ENCODE data around the gene TGFBR3. TPM values are rescaled to one million over a fixed set of nuclear protein-coding genes. Genes with fewer than 3 reads are reported as not detected.

Gene TGFBR3
- total and polyA plus RNA-seq, 2 of the 8 experiments (the other 6 are each of a cell fraction or from before 2014, with no cell fraction given), result 2.0 to 6.1 TPM

GRCh38 chr1:91753878-91754277 lies 132.1 kb downstream of the TGFBR3 start:
- 85% methylated on average over 3 of the region's 3 CpGs; no CpG with 5 or more reads in 1 of the 2 experiments for WGBS, 2 experiments (ENCODE audit: extremely low coverage in 1 of 2, insufficient coverage in 1 of 2, insufficient read length in 1 of 2, insufficient replicate concordance in 2 of 2, low coverage in 1 of 2, low lambda C conversion rate in 2 of 2, missing lambda C conversion rate in 1 of 2)
- H4K20me1 ChIP-seq (replicated peaks in 1 of 2; ENCODE audit: control insufficient read depth in 1 of 2, insufficient read depth in 2 of 2, low read length in 2 of 2), result no peaks in the 10 kb centered on the region
- POLR2A ChIA-PET (ENCODE audit: partially characterized antibody), result no interaction called here
- no peaks in the 10 kb centered on the region for H3K79me1 ChIP-seq (ENCODE audit: low read depth, low read length)
- no peak overlapping the region for H2AFZ ChIP-seq (ENCODE audit: low read length)
- H4K91ac ChIP-seq (replicated peaks; ENCODE audit: insufficient read length, low read length), result no peak overlapping the region
- H3K4me2 ChIP-seq (ENCODE audit: insufficient read depth in 1 of 2, low read depth in 2 of 2, low read length in 2 of 2), result no peak overlapping the region
- no peak overlapping the region for H3K14ac ChIP-seq (ENCODE audit: insufficient read length)
- H3K27me3 ChIP-seq (replicated peaks in 1 of 4; ENCODE audit: control insufficient read depth in 3 of 4, extremely low read depth in 1 of 4, insufficient read depth in 3 of 4, low read length in 3 of 4), result no peaks in the 10 kb centered on the region
- no peaks in the 10 kb centered on the region for H3K23me2 ChIP-seq (ENCODE audit: low read depth, low read length)
- no peak overlapping the region for H3K4ac ChIP-seq (replicated peaks; ENCODE audit: insufficient read length, low read depth, low read length)
- DNase-seq (ENCODE audit: low read depth in 1 of 2, low spot score in 2 of 2), result no peak
- peaks cover 0 to 5% (median 2%) of the 10 kb centered on the region in 4 experiments; a peak in 1 of 7 replicates for H3K4me1 ChIP-seq (replicated peaks in 1 of 4; ENCODE audit: control insufficient read depth in 3 of 4, insufficient read depth in 4 of 4, low read length in 3 of 4)
- no peak overlapping the region for H3K23ac ChIP-seq (ENCODE audit: insufficient read length)
- H3K4me3 ChIP-seq (ENCODE audit: extremely low read depth in 1 of 4, insufficient read depth in 2 of 4, low read depth in 3 of 4, low read length in 4 of 4), result no peak overlapping the region
- H2BK12ac ChIP-seq (ENCODE audit: low read depth, low read length), result no peak overlapping the region
- H3K9me3 ChIP-seq (ENCODE audit: insufficient read depth in 2 of 2, low read depth in 1 of 2, low read length in 1 of 2), result no peaks in the 10 kb centered on the region
- no peak overlapping the region for H3K9ac ChIP-seq (replicated peaks in 1 of 4; ENCODE audit: extremely low read depth in 1 of 4, low read depth in 3 of 4, low read length in 3 of 4)
- no peak overlapping the region for H4K8ac ChIP-seq (ENCODE audit: extremely low read depth, insufficient read depth, low read length)
- no peak overlapping the region for H3K27ac ChIP-seq (ENCODE audit: low read depth, low read length)
- H3K56ac ChIP-seq (replicated peaks; ENCODE audit: insufficient read length, low read depth, low read length), result no peak overlapping the region
- H2AK5ac ChIP-seq (ENCODE audit: low read depth, low read length), result no peak overlapping the region
- no peak overlapping the region for H2BK15ac ChIP-seq (ENCODE audit: low read length)
- FAIRE-seq, result no peak
- H3K18ac ChIP-seq (ENCODE audit: extremely low read depth, low read length), result no peak overlapping the region
- H4K5ac ChIP-seq (ENCODE audit: insufficient read length, low read depth, low read length), result no peak overlapping the region
- H3K79me2 ChIP-seq (ENCODE audit: control insufficient read depth in 1 of 2, insufficient read depth in 2 of 2, low read length in 2 of 2), result no peaks in the 10 kb centered on the region
- H2BK5ac ChIP-seq (ENCODE audit: low read depth, low read length), result no peak overlapping the region
- no peak overlapping the region for H2BK20ac ChIP-seq (ENCODE audit: low read length)
- CTCF ChIA-PET (ENCODE audit: partially characterized antibody), result no interaction called here
- H3K36me3 ChIP-seq (ENCODE audit: control insufficient read depth in 2 of 4, insufficient read depth in 4 of 4, low read length in 3 of 4), result no peaks in the 10 kb centered on the region
- no peak overlapping the region for H2BK120ac ChIP-seq (replicated peaks; ENCODE audit: low read depth, low read length)
- no peak for TF ChIP-seq PHF8 (conservative IDR thresholded peaks at IDR 0.05; ENCODE audit: low read depth, low read length)
- TF ChIP-seq KDM1A (IDR thresholded peaks at IDR 0.05; ENCODE audit: borderline replicate concordance, low read length), result no peak
- TF ChIP-seq POU5F1 (IDR thresholded peaks at IDR 0.05; ENCODE audit: low read depth, low read length), result no peak
- TF ChIP-seq HDAC2 (IDR thresholded peaks at IDR 0.05; ENCODE audit: borderline replicate concordance in 1 of 2, low read depth in 2 of 2, low read length in 2 of 2), result no peak
- TF ChIP-seq JUN (IDR thresholded peaks at IDR 0.05; ENCODE audit: low read depth, low read length), result no peak
- TF ChIP-seq EZH2 (IDR thresholded peaks at IDR 0.05; ENCODE audit: low read depth, low read length, severe bottlenecking), result no peak
- TF ChIP-seq RBBP5 (IDR thresholded peaks at IDR 0.05; ENCODE audit: borderline replicate concordance, low read depth, low read length), result no peak
- TF ChIP-seq JUND (IDR thresholded peaks at IDR 0.05; ENCODE audit: low read length), result no peak
- TF ChIP-seq CEBPB (IDR thresholded peaks at IDR 0.05; ENCODE audit: low read depth, low read length), result no peak
- no peak for TF ChIP-seq FOSL1 (IDR thresholded peaks at IDR 0.05; ENCODE audit: insufficient read depth, low read depth, low read length)
- TF ChIP-seq MAX (IDR thresholded peaks at IDR 0.05), result no peak
- TF ChIP-seq SIRT6 (IDR thresholded peaks at IDR 0.05; ENCODE audit: low read length), result no peak

Data from H1 (cell line).